ENCODE results near the gene NUP205.

- TF ChIP-seq POLR2A (IDR thresholded peaks at IDR 0.05; ENCODE audit: low read depth, low read length), result no peak
- TF ChIP-seq POLR2AphosphoS5 (IDR thresholded peaks at IDR 0.05; ENCODE audit: low read depth, low read length), result no peak
- TF ChIP-seq TAF1 (IDR thresholded peaks at IDR 0.05; ENCODE audit: borderline replicate concordance, low read depth, low read length), result no peak
These were observed 7.5 kb upstream of the NUP205 start for GRCh38 chr7:135550196-135550595.

All from GM12892 (cell line).